Measurements from ENCODE around the gene KCNK3. TPM values are rescaled to one million over a fixed set of nuclear protein-coding genes. Genes with fewer than 3 reads are reported as not detected.

Gene KCNK3
- total RNA-seq, 1 donor, result 2.3 TPM

DNA sequence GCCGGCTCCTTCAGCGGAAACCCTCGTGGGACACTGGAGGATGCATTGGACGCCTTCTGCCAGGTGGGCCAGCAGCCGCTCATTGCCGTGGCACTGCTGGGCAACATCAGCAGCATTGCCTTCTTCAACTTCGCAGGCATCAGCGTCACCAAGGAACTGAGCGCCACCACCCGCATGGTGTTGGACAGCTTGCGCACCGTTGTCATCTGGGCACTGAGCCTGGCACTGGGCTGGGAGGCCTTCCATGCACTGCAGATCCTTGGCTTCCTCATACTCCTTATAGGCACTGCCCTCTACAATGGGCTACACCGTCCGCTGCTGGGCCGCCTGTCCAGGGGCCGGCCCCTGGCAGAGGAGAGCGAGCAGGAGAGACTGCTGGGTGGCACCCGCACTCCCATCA, 85.6 kb downstream of the KCNK3 start:
- TF ChIP-seq, protein P1, sequence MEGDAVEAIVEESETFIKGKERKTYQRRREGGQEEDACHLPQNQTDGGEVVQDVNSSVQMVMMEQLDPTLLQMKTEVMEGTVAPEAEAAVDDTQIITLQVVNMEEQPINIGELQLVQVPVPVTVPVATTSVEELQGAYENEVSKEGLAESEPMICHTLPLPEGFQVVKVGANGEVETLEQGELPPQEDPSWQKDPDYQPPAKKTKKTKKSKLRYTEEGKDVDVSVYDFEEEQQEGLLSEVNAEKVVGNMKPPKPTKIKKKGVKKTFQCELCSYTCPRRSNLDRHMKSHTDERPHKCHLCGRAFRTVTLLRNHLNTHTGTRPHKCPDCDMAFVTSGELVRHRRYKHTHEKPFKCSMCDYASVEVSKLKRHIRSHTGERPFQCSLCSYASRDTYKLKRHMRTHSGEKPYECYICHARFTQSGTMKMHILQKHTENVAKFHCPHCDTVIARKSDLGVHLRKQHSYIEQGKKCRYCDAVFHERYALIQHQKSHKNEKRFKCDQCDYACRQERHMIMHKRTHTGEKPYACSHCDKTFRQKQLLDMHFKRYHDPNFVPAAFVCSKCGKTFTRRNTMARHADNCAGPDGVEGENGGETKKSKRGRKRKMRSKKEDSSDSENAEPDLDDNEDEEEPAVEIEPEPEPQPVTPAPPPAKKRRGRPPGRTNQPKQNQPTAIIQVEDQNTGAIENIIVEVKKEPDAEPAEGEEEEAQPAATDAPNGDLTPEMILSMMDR (IDR thresholded peaks at IDR 0.05; ENCODE audit: insufficient read depth, low read length), result no peak
- no peak for DNase-seq (ENCODE audit: low read depth)
- H3K4me3 ChIP-seq (ENCODE audit: low read depth, low read length), result no peak overlapping the region

DNA sequence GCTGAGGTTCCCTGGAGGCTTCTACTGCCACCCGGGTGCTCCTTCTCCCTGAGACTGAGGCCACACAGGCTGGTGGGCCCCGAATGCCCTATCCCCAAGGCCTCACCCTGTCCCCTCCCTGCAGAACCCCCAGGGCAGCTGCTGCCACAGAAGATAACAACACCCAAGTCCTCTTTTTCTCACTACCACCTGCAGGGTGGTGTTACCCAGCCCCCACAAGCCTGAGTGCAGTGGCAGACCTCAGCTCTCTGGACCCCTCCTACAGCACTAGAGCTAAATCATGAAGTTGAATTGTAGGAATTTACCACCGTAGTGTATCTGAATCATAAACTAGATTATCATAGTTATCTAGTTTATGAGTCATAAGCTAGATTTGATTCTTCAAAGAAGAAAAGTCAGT, 86.0 kb downstream of the KCNK3 start:
- no peak for DNase-seq (ENCODE audit: low read depth)
- TF ChIP-seq, protein P1 (IDR thresholded peaks at IDR 0.05; ENCODE audit: insufficient read depth, low read length), result no peak
- no peak overlapping the region for H3K4me3 ChIP-seq (ENCODE audit: low read depth, low read length)

DNA sequence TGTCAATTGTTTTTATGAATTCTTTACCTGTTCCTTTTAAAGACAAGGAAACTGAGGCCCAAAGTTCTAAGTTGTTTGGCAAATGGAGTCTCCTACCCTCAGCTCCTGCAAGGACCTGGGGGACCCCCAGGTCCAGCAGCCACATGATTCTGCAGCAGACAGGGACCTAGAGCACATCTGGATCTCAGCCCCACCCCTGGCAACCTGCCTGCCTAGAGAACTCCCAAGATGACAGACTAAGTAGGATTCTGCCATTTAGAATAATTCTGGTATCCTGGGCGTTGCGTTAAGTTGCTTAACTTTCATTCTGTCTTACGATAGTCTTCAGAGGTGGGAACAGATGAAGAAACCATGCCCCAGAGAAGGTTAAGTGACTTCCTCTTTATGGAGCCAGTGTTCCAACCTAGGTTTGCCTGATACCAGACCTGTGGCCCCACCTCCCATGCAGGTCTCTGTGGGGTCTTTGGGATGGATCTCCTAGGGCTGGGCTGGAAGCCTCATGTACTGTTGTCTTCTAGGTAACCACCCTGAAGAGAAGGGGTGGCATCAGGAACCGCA, 87.8 kb downstream of the KCNK3 start:
- DNase-seq (ENCODE audit: low read depth), result no peak
- TF ChIP-seq, protein P1 (IDR thresholded peaks at IDR 0.05; ENCODE audit: insufficient read depth, low read length), result no peak
- no peak overlapping the region for H3K4me3 ChIP-seq (ENCODE audit: low read depth, low read length)

Small RNA genes lying within 50 kb of the gene (small RNA-seq; reads per million reads assigned to genes)
- gene AC015977.1, result not detected

Other genes starting within 250 kb of the KCNK3 start
- not detected in 2 replicates for gene OTOF, start 214.6 kb upstream of the KCNK3 start, total RNA-seq (ENCODE audit: low replicate concordance)
- not detected in 2 replicates for gene CIB4, start 51.4 kb upstream of the KCNK3 start, total RNA-seq (ENCODE audit: low replicate concordance)
- 16.7 and 80.8 TPM in 2 replicates for gene SLC35F6, start 71.6 kb downstream of the KCNK3 start, total RNA-seq (ENCODE audit: low replicate concordance)
- gene CENPA, start 93.3 kb downstream of the KCNK3 start, total RNA-seq (ENCODE audit: low replicate concordance), result 9.2 TPM in 1 of 2 replicates, not detected in the other
- not detected in 2 replicates for gene DPYSL5, start 155.4 kb downstream of the KCNK3 start, total RNA-seq (ENCODE audit: low replicate concordance)